H1 (cell line): ENCODE data around the gene NEFH. TPM values are rescaled to one million over a fixed set of nuclear protein-coding genes. Genes with fewer than 3 reads are reported as not detected.

Experiments
- BCL11A ChIP-seq, 2 experiments: IDR thresholded peaks; one replicate each; pipeline ENCODE4 v1.6.1; 2011; ENCODE audit warnings: low read depth in 2 of 2, low read length in 2 of 2, mild to moderate bottlenecking in 2 of 2
- BRCA1 ChIP-seq: IDR thresholded peaks from 2 replicates; pipeline ENCODE4 v1.6.1; 2012; ENCODE audit warnings: low read depth, low read length, improper control_type of control experiment
- CREB1 ChIP-seq: IDR thresholded peaks from 2 replicates; pipeline ENCODE4 v1.6.1; 2012; ENCODE audit warnings: inconsistent platforms
- CTCF ChIP-seq, 3 experiments: IDR thresholded peaks; 1 replicate in 2 of 3; 2 replicates in 1 of 3; pipeline versions ENCODE4 v1.5.1 to v1.6.1; 2011; ENCODE audit warnings: low read length in 3 of 3, mild to moderate bottlenecking in 3 of 3, inconsistent platforms in 2 of 3, low read depth in 1 of 3, moderate library complexity in 1 of 3; ENCODE audit not compliant: insufficient read depth in 1 of 3; ENCODE audit errors: control extremely low read depth in 1 of 3
- MAFK ChIP-seq: IDR thresholded peaks from 2 replicates; pipeline ENCODE4 v1.6.1; 2012; ENCODE audit warnings: low read depth, mild to moderate bottlenecking, improper control_type of control experiment, low read length
- RNF2 ChIP-seq: fragments of 200-900, 300-1000 bp; sonication (generic); IDR thresholded peaks from 2 replicates; pipeline ENCODE4 v1.7.1; 2016; ENCODE audit warnings: borderline replicate concordance, low read depth, mild to moderate bottlenecking, antibody characterized with exemption, low read length; ENCODE audit not compliant: poor library complexity, severe bottlenecking; ENCODE audit errors: missing control alignments
- SRF ChIP-seq: IDR thresholded peaks from 2 replicates; pipeline ENCODE4 v1.6.1; 2011; ENCODE audit warnings: mild to moderate bottlenecking, low read depth, low read length, moderate library complexity
- SUZ12 ChIP-seq: fragments of 200-600 bp; sonication (generic); IDR thresholded peaks from 2 replicates; pipeline ENCODE4 v1.6.1; 2012; ENCODE audit warnings: mild to moderate bottlenecking, inconsistent platforms, low read length, moderate library complexity, mixed read lengths
- polyA plus RNA-seq, 7 experiments: library from polyadenylated mRNA; depleted of rRNA in 3 of 7; stranded (reverse) in 5 of 7; unstranded in 2 of 7; fragments of >200 nt in 5 of 7; fragments of 200-250 nt in 2 of 7; gene quantifications; 1 replicate in 5 of 7; 2 replicates in 1 of 7; 4 replicates in 1 of 7; pipeline versions ENCODE4 v1.2.1 to v1.2.3, GENCODE V29; 2011 to 2013; ENCODE audit warnings: missing spikeins in 2 of 7, mixed read lengths in 2 of 7
- total RNA-seq: library from RNA; stranded (reverse); fragmentation: NEBNext Ultra II Directional; extraction: Animal tissue kit (Norgen Biotek cat#: 25700); gene quantifications from 2 replicates; pipeline ENCODE4 v1.2.1, GENCODE V29; 2021
- TF ChIP-seq, protein P1 (sequence below): fragments of 300-600 bp; sonication (generic); IDR thresholded peaks from 2 replicates; pipeline ENCODE4 v1.7.1; 2012; ENCODE audit warnings: low read length, moderate library complexity, mild to moderate bottlenecking, inconsistent platforms; ENCODE audit not compliant: insufficient replicate concordance

The NEFH gene
- total and polyA plus RNA-seq, 2 of the 8 experiments (the other 6 are each of a cell fraction or from before 2014, with no cell fraction given), result 0.57 to 2.3 TPM

GRCh38 chr22:29523761-29524160 lies 43.7 kb downstream of the NEFH start (continued):
- TF ChIP-seq, protein P1, sequence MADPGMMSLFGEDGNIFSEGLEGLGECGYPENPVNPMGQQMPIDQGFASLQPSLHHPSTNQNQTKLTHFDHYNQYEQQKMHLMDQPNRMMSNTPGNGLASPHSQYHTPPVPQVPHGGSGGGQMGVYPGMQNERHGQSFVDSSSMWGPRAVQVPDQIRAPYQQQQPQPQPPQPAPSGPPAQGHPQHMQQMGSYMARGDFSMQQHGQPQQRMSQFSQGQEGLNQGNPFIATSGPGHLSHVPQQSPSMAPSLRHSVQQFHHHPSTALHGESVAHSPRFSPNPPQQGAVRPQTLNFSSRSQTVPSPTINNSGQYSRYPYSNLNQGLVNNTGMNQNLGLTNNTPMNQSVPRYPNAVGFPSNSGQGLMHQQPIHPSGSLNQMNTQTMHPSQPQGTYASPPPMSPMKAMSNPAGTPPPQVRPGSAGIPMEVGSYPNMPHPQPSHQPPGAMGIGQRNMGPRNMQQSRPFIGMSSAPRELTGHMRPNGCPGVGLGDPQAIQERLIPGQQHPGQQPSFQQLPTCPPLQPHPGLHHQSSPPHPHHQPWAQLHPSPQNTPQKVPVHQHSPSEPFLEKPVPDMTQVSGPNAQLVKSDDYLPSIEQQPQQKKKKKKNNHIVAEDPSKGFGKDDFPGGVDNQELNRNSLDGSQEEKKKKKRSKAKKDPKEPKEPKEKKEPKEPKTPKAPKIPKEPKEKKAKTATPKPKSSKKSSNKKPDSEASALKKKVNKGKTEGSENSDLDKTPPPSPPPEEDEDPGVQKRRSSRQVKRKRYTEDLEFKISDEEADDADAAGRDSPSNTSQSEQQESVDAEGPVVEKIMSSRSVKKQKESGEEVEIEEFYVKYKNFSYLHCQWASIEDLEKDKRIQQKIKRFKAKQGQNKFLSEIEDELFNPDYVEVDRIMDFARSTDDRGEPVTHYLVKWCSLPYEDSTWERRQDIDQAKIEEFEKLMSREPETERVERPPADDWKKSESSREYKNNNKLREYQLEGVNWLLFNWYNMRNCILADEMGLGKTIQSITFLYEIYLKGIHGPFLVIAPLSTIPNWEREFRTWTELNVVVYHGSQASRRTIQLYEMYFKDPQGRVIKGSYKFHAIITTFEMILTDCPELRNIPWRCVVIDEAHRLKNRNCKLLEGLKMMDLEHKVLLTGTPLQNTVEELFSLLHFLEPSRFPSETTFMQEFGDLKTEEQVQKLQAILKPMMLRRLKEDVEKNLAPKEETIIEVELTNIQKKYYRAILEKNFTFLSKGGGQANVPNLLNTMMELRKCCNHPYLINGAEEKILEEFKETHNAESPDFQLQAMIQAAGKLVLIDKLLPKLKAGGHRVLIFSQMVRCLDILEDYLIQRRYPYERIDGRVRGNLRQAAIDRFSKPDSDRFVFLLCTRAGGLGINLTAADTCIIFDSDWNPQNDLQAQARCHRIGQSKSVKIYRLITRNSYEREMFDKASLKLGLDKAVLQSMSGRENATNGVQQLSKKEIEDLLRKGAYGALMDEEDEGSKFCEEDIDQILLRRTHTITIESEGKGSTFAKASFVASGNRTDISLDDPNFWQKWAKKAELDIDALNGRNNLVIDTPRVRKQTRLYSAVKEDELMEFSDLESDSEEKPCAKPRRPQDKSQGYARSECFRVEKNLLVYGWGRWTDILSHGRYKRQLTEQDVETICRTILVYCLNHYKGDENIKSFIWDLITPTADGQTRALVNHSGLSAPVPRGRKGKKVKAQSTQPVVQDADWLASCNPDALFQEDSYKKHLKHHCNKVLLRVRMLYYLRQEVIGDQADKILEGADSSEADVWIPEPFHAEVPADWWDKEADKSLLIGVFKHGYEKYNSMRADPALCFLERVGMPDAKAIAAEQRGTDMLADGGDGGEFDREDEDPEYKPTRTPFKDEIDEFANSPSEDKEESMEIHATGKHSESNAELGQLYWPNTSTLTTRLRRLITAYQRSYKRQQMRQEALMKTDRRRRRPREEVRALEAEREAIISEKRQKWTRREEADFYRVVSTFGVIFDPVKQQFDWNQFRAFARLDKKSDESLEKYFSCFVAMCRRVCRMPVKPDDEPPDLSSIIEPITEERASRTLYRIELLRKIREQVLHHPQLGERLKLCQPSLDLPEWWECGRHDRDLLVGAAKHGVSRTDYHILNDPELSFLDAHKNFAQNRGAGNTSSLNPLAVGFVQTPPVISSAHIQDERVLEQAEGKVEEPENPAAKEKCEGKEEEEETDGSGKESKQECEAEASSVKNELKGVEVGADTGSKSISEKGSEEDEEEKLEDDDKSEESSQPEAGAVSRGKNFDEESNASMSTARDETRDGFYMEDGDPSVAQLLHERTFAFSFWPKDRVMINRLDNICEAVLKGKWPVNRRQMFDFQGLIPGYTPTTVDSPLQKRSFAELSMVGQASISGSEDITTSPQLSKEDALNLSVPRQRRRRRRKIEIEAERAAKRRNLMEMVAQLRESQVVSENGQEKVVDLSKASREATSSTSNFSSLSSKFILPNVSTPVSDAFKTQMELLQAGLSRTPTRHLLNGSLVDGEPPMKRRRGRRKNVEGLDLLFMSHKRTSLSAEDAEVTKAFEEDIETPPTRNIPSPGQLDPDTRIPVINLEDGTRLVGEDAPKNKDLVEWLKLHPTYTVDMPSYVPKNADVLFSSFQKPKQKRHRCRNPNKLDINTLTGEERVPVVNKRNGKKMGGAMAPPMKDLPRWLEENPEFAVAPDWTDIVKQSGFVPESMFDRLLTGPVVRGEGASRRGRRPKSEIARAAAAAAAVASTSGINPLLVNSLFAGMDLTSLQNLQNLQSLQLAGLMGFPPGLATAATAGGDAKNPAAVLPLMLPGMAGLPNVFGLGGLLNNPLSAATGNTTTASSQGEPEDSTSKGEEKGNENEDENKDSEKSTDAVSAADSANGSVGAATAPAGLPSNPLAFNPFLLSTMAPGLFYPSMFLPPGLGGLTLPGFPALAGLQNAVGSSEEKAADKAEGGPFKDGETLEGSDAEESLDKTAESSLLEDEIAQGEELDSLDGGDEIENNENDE, result no peak
- TF ChIP-seq CTCF (IDR thresholded peaks at IDR 0.05; ENCODE audit: control extremely low read depth in 1 of 3, insufficient read depth in 1 of 3, low read depth in 1 of 3, low read length in 3 of 3) (no peak), SUZ12 (no peak), RNF2 (no peak), SRF (no peak), BCL11A (IDR thresholded peaks at IDR 0.05; ENCODE audit: low read depth in 2 of 2, low read length in 2 of 2) (no peak), CREB1 (no peak), MAFK (no peak), BRCA1 (no peak)
